Hypothalamus (tissue), 51 donors: ENCODE measurements around the gene ECI1.
A peak's percentile ranks its signal among the peaks of the same experiment; 100 is the strongest.
"Not testable (repeated sequence)": the region's sequence is repeated elsewhere in the genome, so short reads cannot be mapped to it uniquely, and the experiment has no call there.

Source experiments
- DNase-seq, 51 donors: peaks; one replicate each; lab custom pipeline; 2025; lab: John Stamatoyannopoulos, UW

ECI1 gene

GRCh38 chr16:2280981-2281542 lies 29.7 kb upstream of the ECI1 start:
- no peak for DNase-seq

GRCh38 chr16:2280461-2280860 lies 29.1 kb upstream of the ECI1 start:
- DNase-seq: no peak

- DNase-seq: peak in 1 of 51 donors; percentile 12
Observed at GRCh38 chr16:2278956-2279800, 27.8 kb upstream of the ECI1 start.

- no peak for DNase-seq
Observed at GRCh38 chr16:2278272-2278608, 26.9 kb upstream of the ECI1 start.

GRCh38 chr16:2277466-2278271 lies 26.3 kb upstream of the ECI1 start:
- no peak for DNase-seq

GRCh38 chr16:2276368-2277195 lies 25.2 kb upstream of the ECI1 start:
- DNase-seq: peak in 1 of 51 donors; percentile 9

- DNase-seq: no peak
Observed at GRCh38 chr16:2275476-2276367, 24.3 kb upstream of the ECI1 start.

GRCh38 chr16:2273931-2274330 lies 22.5 kb upstream of the ECI1 start:
- no peak for DNase-seq

- no peak for DNase-seq
Observed at GRCh38 chr16:2273484-2273883, 22.1 kb upstream of the ECI1 start.

GRCh38 chr16:2271848-2272461 lies 20.6 kb upstream of the ECI1 start:
- DNase-seq: no peak

- DNase-seq: no peak
Observed at GRCh38 chr16:2270588-2271470, 19.4 kb upstream of the ECI1 start.

- no peak for DNase-seq
Observed at GRCh38 chr16:2270070-2270462, 18.7 kb upstream of the ECI1 start.

- DNase-seq: peak; percentile 72 to 99 (median 92)
Observed at GRCh38 chr16:2267913-2268666, 16.7 kb upstream of the ECI1 start, which contains the start of gene RNPS1. Gene RNPS1 (minus strand): TSS chr16:2268126. CDS start chr16:2264643, 3,483 bp downstream.

- DNase-seq: peak in 18 of 51 donors; percentile 46 to 92 (median 85)
Observed at GRCh38 chr16:2267505-2267912, 16.1 kb upstream of the ECI1 start.

- not testable (repeated sequence) for DNase-seq
Observed at GRCh38 chr16:2266887-2267286, 15.5 kb upstream of the ECI1 start.

- not testable (repeated sequence) for DNase-seq
Observed at GRCh38 chr16:2263026-2263425, 11.6 kb upstream of the ECI1 start.

- no peak for DNase-seq
Observed at GRCh38 chr16:2260250-2260649, 8.9 kb upstream of the ECI1 start.
